ENCODE data around the gene PODXL2. TPM values are rescaled to one million over a fixed set of nuclear protein-coding genes. Genes with fewer than 3 reads are reported as not detected.

PODXL2 gene
- total and polyA plus RNA-seq, 2 donors (not counting 1 experiment from before 2014, with no cell fraction given): 3.1 to 4.0 TPM

GRCh38 chr3:127679534-127680145 is 50.7 kb downstream of the PODXL2 start:
- no peaks in the 10 kb centered on the region for H3K27me3 ChIP-seq (replicated peaks in 1 of 4; ENCODE audit: control extremely low read depth in 1 of 4, control insufficient read depth in 3 of 4, insufficient read depth in 4 of 4, low read length in 3 of 4)
- no peak overlapping the region for H3K9ac ChIP-seq (ENCODE audit: low read length)
- intact Hi-C loops (cut with micrococcal nuclease): no loop called here
- Mint-ChIP-seq H3K9me3 (ENCODE audit: insufficient read depth) (no peaks in the 10 kb centered on the region), H3K27me3 (no peaks in the 10 kb centered on the region), H3K4me3 (no peak overlapping the region), H3K27ac (no peak overlapping the region), H3K4me1 (peaks cover 28% of the 10 kb centered on the region)
- peaks cover 19% of the 10 kb centered on the region for H4K20me1 ChIP-seq (ENCODE audit: control insufficient read depth, insufficient read depth, low read length, poor library complexity, severe bottlenecking)
- peaks cover 6 to 13% of the 10 kb centered on the region in 2 donors for H3K4me1 ChIP-seq (ENCODE audit: control insufficient read depth in 2 of 2, insufficient read depth in 2 of 2, low read length in 2 of 2)
- H3K79me2 ChIP-seq (ENCODE audit: control insufficient read depth, insufficient read depth, low read length): no peaks in the 10 kb centered on the region
- H2AFZ ChIP-seq (ENCODE audit: insufficient read depth, low read depth, low read length, poor library complexity, severe bottlenecking): no peak overlapping the region
- peaks cover 0 to 36% of the 10 kb centered on the region in 2 experiments for H3K36me3 ChIP-seq (replicated peaks in 1 of 2; ENCODE audit: control extremely low read depth in 1 of 2, control insufficient read depth in 1 of 2, extremely low read depth in 1 of 2, insufficient read depth in 2 of 2, low read length in 1 of 2)
- no peak overlapping the region for H3K27ac ChIP-seq (ENCODE audit: low read length in 2 of 2)
- no peak for TF ChIP-seq EZH2 (IDR thresholded peaks at IDR 0.05; ENCODE audit: borderline replicate concordance, insufficient read depth, low read depth, low read length, poor library complexity, severe bottlenecking)
- TF ChIP-seq, protein P1, sequence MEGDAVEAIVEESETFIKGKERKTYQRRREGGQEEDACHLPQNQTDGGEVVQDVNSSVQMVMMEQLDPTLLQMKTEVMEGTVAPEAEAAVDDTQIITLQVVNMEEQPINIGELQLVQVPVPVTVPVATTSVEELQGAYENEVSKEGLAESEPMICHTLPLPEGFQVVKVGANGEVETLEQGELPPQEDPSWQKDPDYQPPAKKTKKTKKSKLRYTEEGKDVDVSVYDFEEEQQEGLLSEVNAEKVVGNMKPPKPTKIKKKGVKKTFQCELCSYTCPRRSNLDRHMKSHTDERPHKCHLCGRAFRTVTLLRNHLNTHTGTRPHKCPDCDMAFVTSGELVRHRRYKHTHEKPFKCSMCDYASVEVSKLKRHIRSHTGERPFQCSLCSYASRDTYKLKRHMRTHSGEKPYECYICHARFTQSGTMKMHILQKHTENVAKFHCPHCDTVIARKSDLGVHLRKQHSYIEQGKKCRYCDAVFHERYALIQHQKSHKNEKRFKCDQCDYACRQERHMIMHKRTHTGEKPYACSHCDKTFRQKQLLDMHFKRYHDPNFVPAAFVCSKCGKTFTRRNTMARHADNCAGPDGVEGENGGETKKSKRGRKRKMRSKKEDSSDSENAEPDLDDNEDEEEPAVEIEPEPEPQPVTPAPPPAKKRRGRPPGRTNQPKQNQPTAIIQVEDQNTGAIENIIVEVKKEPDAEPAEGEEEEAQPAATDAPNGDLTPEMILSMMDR (IDR thresholded peaks at IDR 0.05): no peak
- DNase-seq (no peak), ATAC-seq (ENCODE audit: low read depth) (no peak)
- peaks cover 0 to 13% (median 5%) of the 10 kb centered on the region in 3 donors for H3K9me3 ChIP-seq (ENCODE audit: control extremely low read depth in 1 of 3, control insufficient read depth in 2 of 3, insufficient read depth in 1 of 3, low read length in 2 of 3)
- no peak overlapping the region for H3K4me2 ChIP-seq (replicated peaks; ENCODE audit: low read depth, low read length, poor library complexity, severe bottlenecking)
- ChIA-PET POLR2A (interaction anchor here (1.8 kb wide), 1 partner anchor 17 kb away, joined by 10 read pairs; no protein-coding TSS in a partner anchor), CTCF (interaction anchor here (0.9 to 1.6 kb wide), 3 partner anchors 10 to 27 kb away, joined by 3 to 4 read pairs (median 4); no protein-coding TSS in a partner anchor)
- no peak overlapping the region for H3K4me3 ChIP-seq (ENCODE audit: control extremely low read depth in 1 of 5, extremely low read depth in 1 of 5, insufficient read depth in 1 of 5, low read depth in 2 of 5, low read length in 4 of 5)
- WGBS (ENCODE audit: insufficient coverage): 98% methylated on average over 21 of the region's 21 CpGs

DNA sequence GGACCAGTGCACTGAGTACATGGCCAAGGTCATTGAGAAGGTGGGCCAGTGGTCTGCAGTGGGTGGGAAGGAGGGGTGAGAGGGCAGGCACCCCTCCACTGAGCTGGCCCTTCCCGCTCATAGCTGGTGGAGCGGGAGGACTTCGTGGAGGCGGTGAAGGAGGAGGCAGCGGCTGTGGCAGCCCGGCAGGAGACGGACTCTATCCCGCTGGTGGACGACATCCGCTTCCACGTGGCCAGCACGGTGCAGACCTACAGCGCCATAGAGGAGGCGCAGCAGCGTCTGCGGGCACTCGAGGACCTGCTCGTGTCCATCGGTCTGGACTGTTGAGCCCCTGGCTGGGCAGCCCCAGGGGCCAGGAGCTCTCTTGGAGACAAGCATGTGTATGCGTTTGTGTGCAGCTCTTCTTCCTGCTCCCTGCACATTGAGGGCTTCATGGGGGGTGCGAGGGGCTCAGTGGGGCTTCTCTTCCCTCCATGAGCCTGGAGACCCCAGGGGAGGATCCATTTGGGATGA is 51.2 kb downstream of the PODXL2 start:
- H3K27ac Mint-ChIP-seq: no peak overlapping the region
- Histone ChIP-seq H3K27me3 (replicated peaks in 1 of 4; ENCODE audit: control extremely low read depth in 1 of 4, control insufficient read depth in 3 of 4, insufficient read depth in 4 of 4, low read length in 3 of 4) (no peaks in the 10 kb centered on the region), H3K36me3 (replicated peaks in 1 of 2; ENCODE audit: control extremely low read depth in 1 of 2, control insufficient read depth in 1 of 2, extremely low read depth in 1 of 2, insufficient read depth in 2 of 2, low read length in 1 of 2) (peaks cover 0 to 34% of the 10 kb centered on the region in 2 experiments), H3K27ac (ENCODE audit: low read length in 2 of 2) (no peak overlapping the region), H3K9me3 (ENCODE audit: control extremely low read depth in 1 of 3, control insufficient read depth in 2 of 3, insufficient read depth in 1 of 3, low read length in 2 of 3) (peaks cover 0 to 13% (median 5%) of the 10 kb centered on the region in 3 donors), H3K9ac (ENCODE audit: low read length) (no peak overlapping the region), H3K4me3 (ENCODE audit: control extremely low read depth in 1 of 5, extremely low read depth in 1 of 5, insufficient read depth in 1 of 5, low read depth in 2 of 5, low read length in 4 of 5) (no peak overlapping the region), H3K4me2 (replicated peaks; ENCODE audit: low read depth, low read length, poor library complexity, severe bottlenecking) (no peak overlapping the region), H3K4me1 (ENCODE audit: control insufficient read depth in 2 of 2, insufficient read depth in 2 of 2, low read length in 2 of 2) (peaks cover 6 to 13% of the 10 kb centered on the region in 2 donors), H3K79me2 (ENCODE audit: control insufficient read depth, insufficient read depth, low read length) (no peaks in the 10 kb centered on the region), H2AFZ (ENCODE audit: insufficient read depth, low read depth, low read length, poor library complexity, severe bottlenecking) (no peak overlapping the region), H4K20me1 (ENCODE audit: control insufficient read depth, insufficient read depth, low read length, poor library complexity, severe bottlenecking) (peaks cover 15% of the 10 kb centered on the region)
- 97% methylated on average over 19 of the region's 21 CpGs for WGBS (ENCODE audit: insufficient coverage)
- ATAC-seq (ENCODE audit: low read depth) (no peak), DNase-seq (no peak)
- no peaks in the 10 kb centered on the region for H3K9me3 Mint-ChIP-seq (ENCODE audit: insufficient read depth)
- intact Hi-C loops (cut with micrococcal nuclease): no loop called here
- H3K27me3 Mint-ChIP-seq: no peaks in the 10 kb centered on the region
- CTCF ChIA-PET: interaction anchor here (0.9 to 1.6 kb wide), 2 partner anchors 14 to 27 kb away, joined by 3 to 4 read pairs; no protein-coding TSS in a partner anchor
- POLR2A ChIA-PET: interaction anchor here (0.9 kb wide), 1 partner anchor 17 kb away, joined by 3 read pairs; no protein-coding TSS in a partner anchor
- peaks cover 24% of the 10 kb centered on the region for H3K4me1 Mint-ChIP-seq
- no peak overlapping the region for H3K4me3 Mint-ChIP-seq
- TF ChIP-seq EZH2 (IDR thresholded peaks at IDR 0.05; ENCODE audit: borderline replicate concordance, insufficient read depth, low read depth, low read length, poor library complexity, severe bottlenecking): no peak
- TF ChIP-seq, protein P1 (IDR thresholded peaks at IDR 0.05): no peak

Measured in B cell (primary cell).